GM18502 (cell line): Measurements from ENCODE around the gene NT5M.
"Not testable (repeated sequence)": the region's sequence is repeated elsewhere in the genome, so short reads cannot be mapped to it uniquely, and the experiment has no call there.

Experiments used
- ATAC-seq: cut with Tn5 transposase; IDR thresholded peaks from one replicate; pipeline ENCODE4 v1.9.1; 2021; ENCODE audit warnings: mild to moderate bottlenecking; ENCODE audit not compliant: unreplicated experiment, poor library complexity

NT5M gene

GRCh38 chr17:17366941-17367875, 64.0 kb downstream of the NT5M start:
- ATAC-seq, result no peak

- no peak for ATAC-seq
Measured at GRCh38 chr17:17367931-17368330, 64.8 kb downstream of the NT5M start.

- no peak for ATAC-seq
Measured at GRCh38 chr17:17370711-17371110, 67.5 kb downstream of the NT5M start.

GRCh38 chr17:17372856-17373520, 69.8 kb downstream of the NT5M start:
- ATAC-seq, result no peak

- ATAC-seq, result no peak
Measured at GRCh38 chr17:17375841-17376240, 72.7 kb downstream of the NT5M start.

- ATAC-seq, result no peak
Measured at GRCh38 chr17:17376362-17376761, 73.2 kb downstream of the NT5M start.

GRCh38 chr17:17377071-17377967, 74.1 kb downstream of the NT5M start:
- ATAC-seq, result no peak

GRCh38 chr17:17379197-17379991, 76.2 kb downstream of the NT5M start:
- no peak for ATAC-seq

- ATAC-seq, result no peak
Measured at GRCh38 chr17:17380145-17380925, 77.2 kb downstream of the NT5M start.

GRCh38 chr17:17381446-17382064, 78.4 kb downstream of the NT5M start:
- ATAC-seq, result no peak

- no peak for ATAC-seq
Measured at GRCh38 chr17:17382065-17382459, 78.9 kb downstream of the NT5M start.

GRCh38 chr17:17382971-17383370, 79.8 kb downstream of the NT5M start:
- no peak for ATAC-seq

GRCh38 chr17:17383431-17384290, 80.5 kb downstream of the NT5M start:
- ATAC-seq, result not testable (repeated sequence)

GRCh38 chr17:17384291-17384615, 81.1 kb downstream of the NT5M start:
- ATAC-seq, result no peak

- no peak for ATAC-seq
Measured at GRCh38 chr17:17384961-17385360, 81.8 kb downstream of the NT5M start.

GRCh38 chr17:17385491-17385890, 82.3 kb downstream of the NT5M start:
- ATAC-seq, result no peak

GRCh38 chr17:17386094-17386800, 83.1 kb downstream of the NT5M start:
- ATAC-seq, result no peak
